Measurements from ENCODE around the gene PDE11A. TPM values are rescaled to one million over a fixed set of nuclear protein-coding genes. Genes with fewer than 3 reads are reported as not detected.
A peak's percentile ranks its signal among the peaks of the same experiment; 100 is the strongest.

The PDE11A gene
- total RNA-seq, 1 donor from 2014 or later: 25.6 TPM

DNA sequence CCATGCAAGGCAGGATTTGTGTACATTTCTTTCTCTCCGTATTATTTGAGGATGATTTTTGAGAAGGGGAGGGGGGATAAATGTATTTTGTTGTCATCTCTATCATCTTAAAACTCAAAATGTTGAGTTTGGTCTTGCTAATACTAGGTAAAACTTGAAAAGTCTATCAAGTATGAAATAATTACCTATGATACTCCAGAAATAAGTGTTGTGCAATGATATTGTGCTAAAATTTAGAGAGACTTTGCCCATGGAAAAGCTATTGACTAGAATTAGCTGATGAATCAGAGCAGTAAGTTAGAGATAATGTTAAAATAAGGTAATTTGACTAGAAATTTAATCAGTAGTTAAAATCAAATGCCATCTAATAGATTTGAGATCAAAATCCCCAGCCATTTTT is 356.1 kb downstream of the PDE11A start:
- Mint-ChIP-seq H3K27ac (peak overlapping the region; percentile 78), H3K4me1 (peaks cover 45% of the 10 kb centered on the region)

DNA sequence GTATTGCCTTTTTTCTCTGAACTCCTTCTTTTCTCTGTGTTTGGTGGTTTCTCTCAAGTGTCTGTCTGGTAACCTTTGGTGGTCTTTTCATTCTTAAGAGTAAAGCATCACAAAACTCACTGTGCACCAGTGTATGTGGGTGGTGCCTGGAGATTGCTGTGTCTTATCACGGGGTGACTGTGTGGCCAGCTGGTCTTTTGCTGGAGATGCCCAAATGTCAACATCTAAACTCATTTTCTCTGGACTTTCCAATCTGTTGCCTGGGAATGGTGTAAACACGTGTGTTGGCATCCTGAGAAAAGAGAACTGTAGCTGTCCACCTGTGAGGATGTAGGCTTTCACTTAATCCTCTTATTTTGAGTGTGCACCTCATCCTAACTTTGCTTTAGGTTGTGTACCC is 356.8 kb downstream of the PDE11A start:
- TF ChIP-seq, protein P1, sequence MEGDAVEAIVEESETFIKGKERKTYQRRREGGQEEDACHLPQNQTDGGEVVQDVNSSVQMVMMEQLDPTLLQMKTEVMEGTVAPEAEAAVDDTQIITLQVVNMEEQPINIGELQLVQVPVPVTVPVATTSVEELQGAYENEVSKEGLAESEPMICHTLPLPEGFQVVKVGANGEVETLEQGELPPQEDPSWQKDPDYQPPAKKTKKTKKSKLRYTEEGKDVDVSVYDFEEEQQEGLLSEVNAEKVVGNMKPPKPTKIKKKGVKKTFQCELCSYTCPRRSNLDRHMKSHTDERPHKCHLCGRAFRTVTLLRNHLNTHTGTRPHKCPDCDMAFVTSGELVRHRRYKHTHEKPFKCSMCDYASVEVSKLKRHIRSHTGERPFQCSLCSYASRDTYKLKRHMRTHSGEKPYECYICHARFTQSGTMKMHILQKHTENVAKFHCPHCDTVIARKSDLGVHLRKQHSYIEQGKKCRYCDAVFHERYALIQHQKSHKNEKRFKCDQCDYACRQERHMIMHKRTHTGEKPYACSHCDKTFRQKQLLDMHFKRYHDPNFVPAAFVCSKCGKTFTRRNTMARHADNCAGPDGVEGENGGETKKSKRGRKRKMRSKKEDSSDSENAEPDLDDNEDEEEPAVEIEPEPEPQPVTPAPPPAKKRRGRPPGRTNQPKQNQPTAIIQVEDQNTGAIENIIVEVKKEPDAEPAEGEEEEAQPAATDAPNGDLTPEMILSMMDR (IDR thresholded peaks at IDR 0.05; ENCODE audit: unreplicated experiment): no peak
- peaks cover 48% of the 10 kb centered on the region for H3K4me1 Mint-ChIP-seq
- no peaks in the 10 kb centered on the region for H3K9me3 Mint-ChIP-seq
- H3K4me3 Mint-ChIP-seq: no peak overlapping the region
- peaks cover 2% of the 10 kb centered on the region for H3K36me3 Mint-ChIP-seq
- H3K27me3 Mint-ChIP-seq (ENCODE audit: low read depth): no peaks in the 10 kb centered on the region
- DNase-seq (ENCODE audit: low spot score in 2 of 2, unreplicated experiment in 2 of 2): no peak
- peak overlapping the region; percentile 48 for H3K27ac Mint-ChIP-seq

More for the DNA sequence above, 356.1 kb downstream of the PDE11A start:
- no peaks in the 10 kb centered on the region for H3K9me3 Mint-ChIP-seq
- no peaks in the 10 kb centered on the region for H3K27me3 Mint-ChIP-seq (ENCODE audit: low read depth)
- TF ChIP-seq, protein P1 (IDR thresholded peaks at IDR 0.05; ENCODE audit: unreplicated experiment): no peak
- H3K4me3 Mint-ChIP-seq: no peak overlapping the region
- DNase-seq (ENCODE audit: low spot score in 2 of 2, unreplicated experiment in 2 of 2): no peak
- H3K36me3 Mint-ChIP-seq: peaks cover 2% of the 10 kb centered on the region

DNA sequence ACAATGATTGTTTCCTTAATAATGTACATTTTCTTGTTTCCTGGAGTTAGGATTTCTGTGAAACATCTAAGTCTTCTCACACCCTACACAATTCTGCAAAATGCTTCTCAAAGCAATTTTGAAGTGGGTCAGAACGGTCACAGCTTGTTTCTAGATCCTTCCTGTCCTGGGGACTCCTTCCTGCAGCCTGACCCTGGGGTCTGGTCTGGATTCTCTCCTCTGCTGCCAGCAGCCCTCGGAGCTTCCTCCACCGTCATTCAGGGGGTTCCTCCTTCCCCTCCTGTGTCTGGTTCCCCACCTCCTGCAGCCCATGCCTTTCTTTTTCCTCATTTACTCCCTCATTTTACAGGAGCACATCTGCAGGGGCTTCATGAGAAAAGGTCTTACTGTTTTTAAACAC is 357.9 kb downstream of the PDE11A start:
- no peak overlapping the region for H3K4me3 Mint-ChIP-seq
- no peak overlapping the region for H3K27ac Mint-ChIP-seq

DNA sequence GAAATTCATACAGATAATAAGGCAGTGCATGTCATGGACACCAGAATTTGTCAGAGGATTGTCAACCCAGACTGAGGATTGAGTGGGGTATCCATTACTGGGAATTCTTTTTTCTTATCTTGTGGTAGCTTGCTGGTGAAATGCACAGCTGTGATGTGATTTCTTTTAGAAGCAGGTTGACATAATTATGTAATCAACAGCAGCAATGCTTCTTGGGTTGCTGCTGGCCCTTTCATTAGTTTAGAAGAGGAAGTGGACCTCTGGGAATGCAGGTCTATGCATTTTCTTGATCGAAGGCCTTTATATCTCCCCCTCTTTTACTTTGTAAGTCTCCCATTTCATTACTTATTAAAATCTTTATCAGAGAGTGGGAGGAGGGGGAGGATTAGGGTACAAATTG is 360.1 kb downstream of the PDE11A start:
- H3K4me3 Mint-ChIP-seq: no peak overlapping the region
- no peak for DNase-seq (ENCODE audit: low spot score in 2 of 2, unreplicated experiment in 2 of 2)
- no peaks in the 10 kb centered on the region for H3K36me3 Mint-ChIP-seq
- H3K27ac Mint-ChIP-seq: no peak overlapping the region
- H3K4me1 Mint-ChIP-seq: peaks cover 32% of the 10 kb centered on the region
- no peaks in the 10 kb centered on the region for H3K27me3 Mint-ChIP-seq (ENCODE audit: low read depth)
- no peaks in the 10 kb centered on the region for H3K9me3 Mint-ChIP-seq
- TF ChIP-seq, protein P1 (IDR thresholded peaks at IDR 0.05; ENCODE audit: unreplicated experiment): no peak

More for the DNA sequence above, 357.9 kb downstream of the PDE11A start:
- Mint-ChIP-seq H3K4me1 (peaks cover 46% of the 10 kb centered on the region), H3K36me3 (peaks cover 2% of the 10 kb centered on the region), H3K9me3 (no peaks in the 10 kb centered on the region), H3K27me3 (ENCODE audit: low read depth) (no peaks in the 10 kb centered on the region)
- no peak for DNase-seq (ENCODE audit: low spot score in 2 of 2, unreplicated experiment in 2 of 2)
- TF ChIP-seq, protein P1 (IDR thresholded peaks at IDR 0.05; ENCODE audit: unreplicated experiment): no peak

DNA sequence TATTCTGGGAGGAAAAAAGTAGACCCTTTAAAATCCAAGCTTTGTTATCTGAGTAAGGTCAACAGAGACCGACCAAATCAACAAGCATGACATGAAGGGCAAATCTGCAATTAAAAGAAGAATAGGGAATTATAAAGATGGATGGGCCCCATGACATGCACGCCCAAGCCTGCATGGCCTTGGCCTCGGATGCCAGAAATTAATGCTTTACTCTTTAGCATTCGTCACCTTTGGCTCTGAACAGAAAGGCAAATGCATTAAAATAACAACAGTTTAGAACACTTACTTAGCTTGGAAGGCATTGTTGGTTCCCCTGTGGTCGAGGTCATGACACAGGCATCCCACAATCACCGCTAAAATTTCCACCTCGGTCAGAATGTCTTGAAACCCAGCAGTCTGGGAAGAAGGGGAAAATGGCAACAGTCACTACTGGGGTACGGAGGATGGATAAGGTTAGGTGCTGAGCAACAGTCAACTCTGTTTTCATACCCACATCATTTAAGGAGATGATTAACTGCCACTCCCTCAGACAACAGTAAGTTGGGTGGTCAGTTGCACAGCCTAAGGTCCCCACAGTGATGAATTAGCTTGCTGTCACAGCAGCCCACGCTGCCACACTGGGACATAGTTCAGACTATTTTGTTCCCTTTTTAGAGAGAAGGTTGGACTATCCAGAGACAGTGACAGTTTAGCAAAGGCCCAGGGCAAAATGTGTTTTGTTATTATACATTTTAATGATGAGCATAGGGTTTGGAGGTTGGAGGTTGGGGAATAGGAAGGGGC is 360.9 kb downstream of the PDE11A start:
- H3K36me3 Mint-ChIP-seq: no peaks in the 10 kb centered on the region
- DNase-seq (ENCODE audit: low spot score in 2 of 2, unreplicated experiment in 2 of 2): no peak
- peaks cover 27% of the 10 kb centered on the region for H3K4me1 Mint-ChIP-seq
- H3K27me3 Mint-ChIP-seq (ENCODE audit: low read depth): no peaks in the 10 kb centered on the region
- no peak overlapping the region for H3K4me3 Mint-ChIP-seq
- peak overlapping the region; percentile 71 for H3K27ac Mint-ChIP-seq
- H3K9me3 Mint-ChIP-seq: no peaks in the 10 kb centered on the region
- TF ChIP-seq, protein P1 (IDR thresholded peaks at IDR 0.05; ENCODE audit: unreplicated experiment): no peak
